ENCODE measurements around the gene ZDHHC14.

ZDHHC14 gene

DNA sequence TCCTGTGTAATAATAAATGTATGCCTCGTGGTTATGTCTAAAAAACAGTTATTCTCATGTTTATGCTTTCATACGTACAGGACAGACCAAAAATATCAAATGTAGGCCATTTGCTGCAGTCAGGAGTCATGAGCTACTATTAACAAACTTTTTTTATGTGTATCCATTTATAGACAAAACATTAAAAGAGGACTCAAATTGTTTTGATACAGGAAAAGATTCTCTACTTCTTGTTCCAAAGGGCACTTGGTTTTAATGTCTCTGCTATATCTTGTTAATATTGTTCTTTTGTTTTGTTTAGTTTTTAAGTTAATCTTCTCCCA lies 155.2 kb downstream of the ZDHHC14 start:
- TF ChIP-seq GLIS3 (CRISPR knock-in tag; IDR thresholded peaks at IDR 0.05) (no peak), ZNF565 (CRISPR knock-in tag; conservative IDR thresholded peaks at IDR 0.05; ENCODE audit: low read depth) (no peak), ZNF8 (CRISPR knock-in tag; IDR thresholded peaks at IDR 0.05) (no peak), RARB (CRISPR knock-in tag; IDR thresholded peaks at IDR 0.05) (no peak), BACH2 (CRISPR knock-in tag; IDR thresholded peaks at IDR 0.05; ENCODE audit: borderline replicate concordance) (no peak), PPARA (CRISPR knock-in tag; IDR thresholded peaks at IDR 0.05; ENCODE audit: borderline replicate concordance) (no peak), POU6F1 (CRISPR knock-in tag; IDR thresholded peaks at IDR 0.05; ENCODE audit: borderline replicate concordance, low read depth) (no peak)
- TF ChIP-seq, protein P1, sequence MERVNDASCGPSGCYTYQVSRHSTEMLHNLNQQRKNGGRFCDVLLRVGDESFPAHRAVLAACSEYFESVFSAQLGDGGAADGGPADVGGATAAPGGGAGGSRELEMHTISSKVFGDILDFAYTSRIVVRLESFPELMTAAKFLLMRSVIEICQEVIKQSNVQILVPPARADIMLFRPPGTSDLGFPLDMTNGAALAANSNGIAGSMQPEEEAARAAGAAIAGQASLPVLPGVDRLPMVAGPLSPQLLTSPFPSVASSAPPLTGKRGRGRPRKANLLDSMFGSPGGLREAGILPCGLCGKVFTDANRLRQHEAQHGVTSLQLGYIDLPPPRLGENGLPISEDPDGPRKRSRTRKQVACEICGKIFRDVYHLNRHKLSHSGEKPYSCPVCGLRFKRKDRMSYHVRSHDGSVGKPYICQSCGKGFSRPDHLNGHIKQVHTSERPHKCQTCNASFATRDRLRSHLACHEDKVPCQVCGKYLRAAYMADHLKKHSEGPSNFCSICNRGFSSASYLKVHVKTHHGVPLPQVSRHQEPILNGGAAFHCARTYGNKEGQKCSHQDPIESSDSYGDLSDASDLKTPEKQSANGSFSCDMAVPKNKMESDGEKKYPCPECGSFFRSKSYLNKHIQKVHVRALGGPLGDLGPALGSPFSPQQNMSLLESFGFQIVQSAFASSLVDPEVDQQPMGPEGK (CRISPR knock-in tag; IDR thresholded peaks at IDR 0.05; ENCODE audit: borderline replicate concordance) = no peak
- TF ChIP-seq, protein P2, sequence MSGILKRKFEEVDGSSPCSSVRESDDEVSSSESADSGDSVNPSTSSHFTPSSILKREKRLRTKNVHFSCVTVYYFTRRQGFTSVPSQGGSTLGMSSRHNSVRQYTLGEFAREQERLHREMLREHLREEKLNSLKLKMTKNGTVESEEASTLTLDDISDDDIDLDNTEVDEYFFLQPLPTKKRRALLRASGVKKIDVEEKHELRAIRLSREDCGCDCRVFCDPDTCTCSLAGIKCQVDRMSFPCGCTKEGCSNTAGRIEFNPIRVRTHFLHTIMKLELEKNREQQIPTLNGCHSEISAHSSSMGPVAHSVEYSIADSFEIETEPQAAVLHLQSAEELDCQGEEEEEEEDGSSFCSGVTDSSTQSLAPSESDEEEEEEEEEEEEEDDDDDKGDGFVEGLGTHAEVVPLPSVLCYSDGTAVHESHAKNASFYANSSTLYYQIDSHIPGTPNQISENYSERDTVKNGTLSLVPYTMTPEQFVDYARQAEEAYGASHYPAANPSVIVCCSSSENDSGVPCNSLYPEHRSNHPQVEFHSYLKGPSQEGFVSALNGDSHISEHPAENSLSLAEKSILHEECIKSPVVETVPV (CRISPR knock-in tag; IDR thresholded peaks at IDR 0.05) = no peak
- no peak; the same call in 2 of the 3 replicates for ATAC-seq

GRCh38 chr6:157537556-157537955 lies 156.6 kb downstream of the ZDHHC14 start:
- TF ChIP-seq ESRRG (CRISPR knock-in tag; IDR thresholded peaks at IDR 0.05) = no peak
- TF ChIP-seq ZC3H10 (CRISPR knock-in tag; IDR thresholded peaks at IDR 0.05) = no peak
- TF ChIP-seq, protein P3, sequence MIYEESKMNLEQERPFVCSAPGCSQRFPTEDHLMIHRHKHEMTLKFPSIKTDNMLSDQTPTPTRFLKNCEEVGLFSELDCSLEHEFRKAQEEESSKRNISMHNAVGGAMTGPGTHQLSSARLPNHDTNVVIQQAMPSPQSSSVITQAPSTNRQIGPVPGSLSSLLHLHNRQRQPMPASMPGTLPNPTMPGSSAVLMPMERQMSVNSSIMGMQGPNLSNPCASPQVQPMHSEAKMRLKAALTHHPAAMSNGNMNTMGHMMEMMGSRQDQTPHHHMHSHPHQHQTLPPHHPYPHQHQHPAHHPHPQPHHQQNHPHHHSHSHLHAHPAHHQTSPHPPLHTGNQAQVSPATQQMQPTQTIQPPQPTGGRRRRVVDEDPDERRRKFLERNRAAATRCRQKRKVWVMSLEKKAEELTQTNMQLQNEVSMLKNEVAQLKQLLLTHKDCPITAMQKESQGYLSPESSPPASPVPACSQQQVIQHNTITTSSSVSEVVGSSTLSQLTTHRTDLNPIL (CRISPR knock-in tag; IDR thresholded peaks at IDR 0.05; ENCODE audit: low read depth) = no peak
- no peak for TF ChIP-seq TCF4 (CRISPR knock-in tag; IDR thresholded peaks at IDR 0.05; ENCODE audit: borderline replicate concordance)
- no peak for TF ChIP-seq ZFP30 (CRISPR knock-in tag; IDR thresholded peaks at IDR 0.05)
- TF ChIP-seq ARNTL (CRISPR knock-in tag; IDR thresholded peaks at IDR 0.05; ENCODE audit: borderline replicate concordance, low read depth) = no peak
- no peak for TF ChIP-seq ZFP3 (CRISPR knock-in tag; IDR thresholded peaks at IDR 0.05)
- TF ChIP-seq SNAI2 (CRISPR knock-in tag; IDR thresholded peaks at IDR 0.05) = no peak
- ATAC-seq = no peak

- TF ChIP-seq, protein P2 (CRISPR knock-in tag; IDR thresholded peaks at IDR 0.05) = no peak
- TF ChIP-seq ZNF70 (CRISPR knock-in tag; IDR thresholded peaks at IDR 0.05) = no peak
- TF ChIP-seq ISL1 (CRISPR knock-in tag; IDR thresholded peaks at IDR 0.05) = no peak
- TF ChIP-seq, protein P1 (CRISPR knock-in tag; IDR thresholded peaks at IDR 0.05; ENCODE audit: borderline replicate concordance) = no peak
- no peak for TF ChIP-seq ZC3H10 (CRISPR knock-in tag; IDR thresholded peaks at IDR 0.05)
- TF ChIP-seq ARNTL (CRISPR knock-in tag; IDR thresholded peaks at IDR 0.05; ENCODE audit: borderline replicate concordance, low read depth) = no peak
- TF ChIP-seq TOX (CRISPR knock-in tag; IDR thresholded peaks at IDR 0.05; ENCODE audit: borderline replicate concordance) = no peak
- TF ChIP-seq ZFP30 (CRISPR knock-in tag; IDR thresholded peaks at IDR 0.05) = no peak
- no peak for TF ChIP-seq ZNF565 (CRISPR knock-in tag; conservative IDR thresholded peaks at IDR 0.05; ENCODE audit: low read depth)
- no peak for TF ChIP-seq RARB (CRISPR knock-in tag; IDR thresholded peaks at IDR 0.05)
- TF ChIP-seq, protein P3 (CRISPR knock-in tag; IDR thresholded peaks at IDR 0.05; ENCODE audit: low read depth) = no peak
- no peak for TF ChIP-seq TCF4 (CRISPR knock-in tag; IDR thresholded peaks at IDR 0.05; ENCODE audit: borderline replicate concordance)
- TF ChIP-seq SNAI2 (CRISPR knock-in tag; IDR thresholded peaks at IDR 0.05) = no peak
- TF ChIP-seq BACH2 (CRISPR knock-in tag; IDR thresholded peaks at IDR 0.05; ENCODE audit: borderline replicate concordance) = no peak
- no peak for TF ChIP-seq POU6F1 (CRISPR knock-in tag; IDR thresholded peaks at IDR 0.05; ENCODE audit: borderline replicate concordance, low read depth)
- no peak for ATAC-seq
These were observed 157.2 kb downstream of the ZDHHC14 start for GRCh38 chr6:157538168-157538567.

All from SK-N-SH treated with all-trans-retinoic acid at 6 μM for 48 hours (cell line).